Keratinocyte (primary cell): Measurements from ENCODE around the gene FOXA2.
A peak's percentile ranks its signal among the peaks of the same experiment; 100 is the strongest.

Experiments used
- CTCF ChIP-seq, 3 experiments: IDR thresholded peaks in 1 of 3; conservative IDR thresholded peaks in 1 of 3; optimal IDR thresholded peaks in 1 of 3; 2 replicates in 2 of 3; 3 replicates in 1 of 3; pipeline versions ENCODE3 to v1.5.1; 2011; ENCODE audit warnings: low read length in 3 of 3, mild to moderate bottlenecking in 3 of 3, moderate library complexity in 2 of 3, control low read depth in 1 of 3, inconsistent platforms in 1 of 3; ENCODE audit not compliant: insufficient read depth in 2 of 3; ENCODE audit errors: extremely low read depth in 1 of 3
- EZH2 ChIP-seq: IDR thresholded peaks from one replicate; pipeline ENCODE4 v1.6.1; 2012; ENCODE audit warnings: inconsistent platforms, mild to moderate bottlenecking, low read length, moderate library complexity

GRCh38 chr20:22567944-22568871 lies 16.2 kb downstream of the FOXA2 start:
- TF ChIP-seq CTCF (optimal IDR thresholded peaks at IDR 0.05 in 1 of 3, IDR thresholded peaks at IDR 0.05 in 1 of 3, conservative IDR thresholded peaks at IDR 0.05 in 1 of 3; ENCODE audit: extremely low read depth in 1 of 3, insufficient read depth in 2 of 3, low read length in 3 of 3) (no peak), EZH2 (peak; percentile 93)
